Activated T-cell treated with anti-CD3 and anti-CD28 coated beads for 24 hours (primary cell): ENCODE results near the gene MID2.
A peak's percentile ranks its signal among the peaks of the same experiment; 100 is the strongest.
"Not testable (repeated sequence)": the region's sequence is repeated elsewhere in the genome, so short reads cannot be mapped to it uniquely, and the experiment has no call there.

ENCODE experiments used
- DNase-seq: peaks from one replicate; pipeline ENCODE4 v3.0.0-alpha.2; 2020; ENCODE audit warnings: low read depth

MID2 gene

GRCh38 chrX:107825698-107826237 is at the start of gene MID2:
MID2 (plus strand) TSS chrX:107825866; CDS start chrX:107826427, 561 bp downstream.
- DNase-seq: peak; percentile 23

GRCh38 chrX:107776649-107777535 is 48.8 kb upstream of the MID2 start:
- peak; percentile 57 for DNase-seq

GRCh38 chrX:107777536-107777832 is 48.2 kb upstream of the MID2 start, which contains the start of gene NCBP2L:
NCBP2L (plus strand) TSS chrX:107777733; CDS start chrX:107794221, 16,488 bp downstream.
- no peak for DNase-seq

GRCh38 chrX:107780525-107780924 is 45.1 kb upstream of the MID2 start:
- DNase-seq: no peak

- DNase-seq: no peak
Observed at GRCh38 chrX:107787827-107788226, 37.8 kb upstream of the MID2 start.

GRCh38 chrX:107804427-107804826 is 21.2 kb upstream of the MID2 start:
- DNase-seq: no peak

- no peak for DNase-seq
Observed at GRCh38 chrX:107805179-107805578, 20.5 kb upstream of the MID2 start.

- DNase-seq: not testable (repeated sequence)
Observed at GRCh38 chrX:107810053-107810452, 15.6 kb upstream of the MID2 start.

- no peak for DNase-seq
Observed at GRCh38 chrX:107818900-107819521, 6.7 kb upstream of the MID2 start.

- DNase-seq: no peak
Observed at GRCh38 chrX:107823042-107823441, 2.6 kb upstream of the MID2 start.

- DNase-seq: no peak
Observed at GRCh38 chrX:107823456-107823855, 2.2 kb upstream of the MID2 start.

- no peak for DNase-seq
Observed at GRCh38 chrX:107826238-107827029, 768 bp downstream of the MID2 start.

GRCh38 chrX:107827030-107827831 is 1.6 kb downstream of the MID2 start:
- DNase-seq: no peak

GRCh38 chrX:107827852-107828251 is 2.2 kb downstream of the MID2 start:
- DNase-seq: no peak

- no peak for DNase-seq
Observed at GRCh38 chrX:107829878-107830277, 4.2 kb downstream of the MID2 start.

GRCh38 chrX:107831071-107831730 is 5.5 kb downstream of the MID2 start:
- DNase-seq: no peak

- no peak for DNase-seq
Observed at GRCh38 chrX:107834275-107835201, 8.9 kb downstream of the MID2 start.

GRCh38 chrX:107836958-107837357 is 11.3 kb downstream of the MID2 start:
- DNase-seq: no peak

- DNase-seq: no peak
Observed at GRCh38 chrX:107840971-107841370, 15.3 kb downstream of the MID2 start.
